ENCODE results near the gene NR3C1.

The NR3C1 gene

DNA sequence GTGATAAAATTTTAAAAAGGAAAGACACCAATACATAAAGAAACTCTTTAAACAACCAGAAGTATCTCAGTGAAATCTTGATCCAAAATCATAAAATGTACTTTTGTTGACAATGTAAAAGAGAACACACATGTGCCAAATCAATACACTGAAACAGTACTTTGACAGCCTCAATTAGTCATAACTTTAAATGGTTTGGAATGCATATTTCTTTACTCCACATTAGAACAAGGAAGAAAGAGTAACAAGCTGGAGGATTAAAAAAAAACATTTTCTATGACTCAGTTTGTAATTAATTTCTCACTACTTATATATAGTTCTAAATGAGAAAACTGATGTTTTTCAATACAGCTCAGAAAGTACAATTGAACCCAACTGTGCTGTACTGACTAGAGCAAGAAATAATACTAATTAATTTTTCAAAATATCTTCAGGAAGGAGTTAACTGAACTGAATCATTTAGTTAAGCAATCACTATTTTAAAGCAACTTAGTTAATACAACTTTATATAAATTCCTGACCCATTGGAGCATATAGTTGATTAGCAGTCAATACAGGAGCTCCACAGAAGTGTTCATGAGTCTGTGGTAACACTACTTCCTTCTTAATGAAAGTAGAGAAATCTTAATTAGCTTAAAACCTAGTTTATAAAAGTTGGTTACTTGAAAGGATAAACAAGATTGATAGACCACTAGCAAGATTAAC lies 101.0 kb downstream of the NR3C1 start:
- no peak for DNase-seq

DNA sequence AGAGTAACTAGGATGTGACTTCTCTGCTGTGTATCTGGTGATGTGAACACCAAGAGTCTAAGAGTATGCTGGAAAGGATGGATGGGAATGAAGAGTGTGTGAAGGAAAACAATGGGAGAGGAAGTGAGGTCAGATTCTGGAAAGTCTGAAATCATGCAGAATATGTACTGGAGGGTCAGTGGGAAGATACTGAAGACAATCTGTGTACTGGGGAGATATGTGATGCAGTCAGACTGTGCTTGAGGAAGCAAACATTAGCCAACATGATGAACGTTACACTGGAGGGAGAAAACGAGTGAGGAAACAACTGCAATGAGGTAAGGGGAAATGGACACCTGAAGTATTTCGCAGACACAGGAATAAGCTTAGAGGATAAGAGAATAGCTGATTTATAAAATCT lies 105.7 kb downstream of the NR3C1 start:
- DNase-seq: no peak

DNA sequence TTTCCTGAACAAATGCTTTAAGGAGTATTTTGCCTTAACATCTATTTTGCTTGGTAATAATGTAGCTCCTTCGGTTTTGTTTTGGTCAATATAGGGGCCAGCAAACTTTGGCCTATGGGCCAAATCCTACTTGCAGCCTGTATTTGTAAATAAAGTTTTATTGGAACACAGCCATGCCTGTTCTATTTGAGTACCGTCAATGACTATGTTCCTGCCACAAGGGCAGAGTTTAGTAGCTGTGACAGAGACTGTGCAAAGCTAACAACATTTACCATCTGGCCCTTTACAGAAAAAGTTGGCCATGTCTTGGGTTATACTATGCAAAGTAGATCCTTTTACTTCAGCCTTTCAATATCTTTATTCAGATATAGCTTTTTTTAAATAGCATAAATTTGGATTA lies 113.4 kb downstream of the NR3C1 start:
- DNase-seq: no peak

DNA sequence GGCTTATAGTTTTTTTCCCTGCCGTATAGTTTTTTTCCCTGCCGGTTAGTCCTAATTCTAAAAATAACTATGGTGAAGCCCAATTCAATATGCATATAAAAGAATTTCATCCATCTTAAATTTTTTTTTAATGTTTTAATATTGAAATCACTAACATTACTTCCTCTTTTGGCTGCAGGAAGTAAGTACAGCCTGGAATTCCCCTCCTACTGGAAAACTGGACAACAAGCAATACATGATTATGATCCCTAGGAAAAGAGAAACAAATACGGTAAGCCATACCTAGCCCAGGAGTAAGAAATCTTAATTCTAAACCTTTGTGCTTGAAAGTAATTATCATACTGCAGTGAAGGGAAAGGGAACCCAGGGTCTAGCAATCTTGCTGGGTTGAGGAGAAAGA lies 119.0 kb downstream of the NR3C1 start:
- DNase-seq: peak; percentile 65

DNA sequence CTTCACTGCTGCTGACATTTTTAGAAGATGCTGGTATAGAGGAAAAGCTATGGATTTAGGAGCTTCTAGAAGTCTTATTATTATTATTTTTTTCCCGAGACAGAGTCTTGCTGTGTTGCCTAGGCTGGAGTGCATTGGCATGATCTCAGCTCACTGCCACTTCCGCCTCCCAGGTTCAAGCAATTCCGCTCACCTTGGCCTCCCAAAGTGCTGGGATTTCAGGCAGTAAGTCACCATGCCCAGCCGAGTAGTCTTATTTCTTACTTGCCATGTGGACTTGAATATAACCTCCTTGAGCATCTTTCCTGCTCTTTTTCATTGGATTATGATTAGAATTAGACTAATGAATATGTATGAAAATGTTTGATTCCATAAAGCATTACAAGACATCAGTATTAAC lies 119.5 kb downstream of the NR3C1 start:
- DNase-seq: no peak

DNA sequence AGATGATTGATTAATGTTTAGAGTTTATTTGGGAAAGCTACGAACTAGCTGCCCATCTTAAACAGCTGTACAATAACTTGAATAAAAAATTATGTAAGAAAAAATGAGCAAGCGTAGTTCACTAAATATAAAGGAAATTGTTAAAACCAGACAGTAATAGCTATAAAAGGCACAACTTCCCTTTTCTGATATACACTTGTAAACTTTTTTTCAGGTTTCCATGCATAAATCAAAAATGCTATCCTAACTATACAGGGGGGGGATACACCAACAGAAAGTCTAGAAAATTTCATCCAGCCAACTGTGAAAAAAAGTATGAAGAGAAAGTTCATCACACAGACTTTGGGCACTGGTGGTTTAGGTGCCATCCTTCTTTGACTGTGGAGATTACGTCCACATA lies 122.3 kb downstream of the NR3C1 start:
- DNase-seq: no peak

DNA sequence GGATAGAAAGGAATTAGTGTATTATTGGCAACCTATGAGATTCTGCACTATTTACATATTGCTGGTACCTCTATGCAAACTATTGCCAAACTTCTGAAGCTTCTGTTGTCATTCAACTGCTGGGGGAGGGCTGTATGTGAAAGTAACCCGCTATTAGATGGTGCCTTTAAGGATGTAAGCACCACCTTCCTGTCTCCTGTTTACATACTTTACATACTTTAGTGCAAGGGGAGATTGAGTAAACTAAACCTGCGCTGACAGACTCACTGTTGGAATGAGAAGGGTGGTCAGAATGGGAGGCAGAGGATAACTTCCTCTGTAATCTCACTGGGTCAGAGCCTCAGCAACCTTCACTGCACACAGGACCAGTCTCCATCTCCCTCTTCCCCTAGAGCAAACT lies 123.8 kb downstream of the NR3C1 start:
- DNase-seq: no peak

DNA sequence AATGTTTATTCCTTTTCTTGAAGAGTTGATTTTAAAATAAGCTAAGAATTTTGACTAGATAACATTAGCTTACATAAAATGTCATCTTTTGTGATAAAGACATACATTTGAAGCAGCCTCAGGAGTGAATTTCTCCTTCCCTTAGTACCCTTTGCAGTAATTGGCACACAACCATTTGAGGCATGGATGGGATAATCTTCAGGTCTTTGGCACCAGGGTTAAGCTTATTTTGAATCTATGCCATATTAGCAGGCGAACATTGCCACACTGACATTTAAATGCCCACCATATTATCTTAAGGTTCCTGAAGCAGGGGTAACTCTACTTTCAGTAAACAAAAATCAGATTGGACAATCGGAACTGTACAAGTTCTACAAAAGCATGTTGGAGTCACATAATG lies 126.0 kb downstream of the NR3C1 start:
- DNase-seq: no peak

DNA sequence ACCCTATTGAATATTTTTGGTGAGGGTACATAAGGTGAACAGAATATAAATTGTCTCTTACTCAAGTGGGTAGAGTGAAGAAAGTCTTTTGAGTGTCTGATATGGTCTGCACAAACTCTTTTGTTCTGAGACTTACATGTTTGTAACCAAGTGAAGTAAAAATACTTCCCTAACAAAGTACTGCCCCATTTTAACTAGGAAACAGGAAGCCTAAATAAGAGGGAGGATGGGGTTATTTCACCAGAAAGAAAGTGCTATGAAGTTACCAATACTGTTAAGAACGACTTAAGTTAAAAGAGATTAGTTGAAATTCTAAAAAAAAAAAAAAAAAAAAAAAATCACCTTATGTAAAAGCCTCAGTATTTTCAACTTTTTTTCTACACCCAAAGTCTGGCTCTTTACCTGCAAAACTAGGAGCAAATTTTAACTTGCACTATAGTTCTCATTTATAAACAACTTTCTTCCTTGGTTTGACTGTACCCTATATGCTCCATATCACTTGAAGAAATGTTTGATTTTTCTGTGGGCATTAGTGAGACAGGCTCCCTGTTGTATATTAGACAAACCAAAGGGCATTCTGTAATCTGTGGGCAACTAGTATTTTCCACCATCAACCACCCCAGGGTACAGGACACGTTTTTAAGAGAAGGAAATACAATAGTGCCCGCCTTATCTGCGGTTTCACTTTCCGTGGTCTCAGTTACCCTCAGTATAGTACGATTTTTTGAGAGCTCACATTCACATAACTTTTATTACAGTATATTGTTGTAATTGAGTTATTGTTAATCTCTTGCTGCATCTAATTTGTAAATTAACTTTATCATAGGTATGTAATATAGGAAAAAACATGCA lies 127.7 kb downstream of the NR3C1 start:
- peak; percentile 32 for DNase-seq

DNA sequence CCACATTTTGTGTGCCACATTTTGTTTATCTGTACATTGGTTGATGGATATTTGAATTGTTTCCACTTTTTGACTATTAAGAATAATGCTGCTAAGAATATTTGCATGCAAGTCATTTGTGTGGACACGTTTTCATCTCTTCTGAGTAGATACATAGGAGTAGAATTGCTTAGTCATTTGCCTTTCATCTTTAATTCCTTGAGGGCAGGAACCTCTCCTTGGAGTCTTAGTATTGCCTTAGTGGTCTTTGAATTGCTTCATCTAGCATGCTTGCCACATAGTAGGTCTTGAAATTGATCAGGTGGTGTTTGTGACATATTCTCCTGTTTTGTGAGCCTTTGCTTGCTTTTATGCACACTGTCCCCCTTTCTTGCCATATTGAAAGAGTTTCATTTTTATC lies 128.5 kb downstream of the NR3C1 start:
- no peak for DNase-seq

DNA sequence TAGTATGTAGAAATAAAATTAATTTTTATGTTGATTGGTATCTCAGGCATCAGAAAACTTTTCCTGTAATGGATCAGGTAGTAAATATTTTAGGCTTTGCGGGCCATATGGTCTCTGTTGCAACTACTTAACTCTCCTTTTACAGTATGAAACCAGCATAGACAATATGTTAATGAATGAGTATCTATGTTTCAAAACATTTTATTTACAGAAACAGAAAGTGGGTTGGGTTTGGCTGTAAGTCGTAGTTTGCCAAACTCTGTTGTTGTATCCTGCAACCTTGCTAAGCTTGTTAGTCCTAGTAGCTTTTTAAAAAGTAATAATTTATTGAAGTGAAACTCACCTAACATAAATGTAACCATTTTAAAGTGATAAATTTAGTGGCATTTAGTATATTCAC lies 132.1 kb downstream of the NR3C1 start:
- peak; percentile 26 for DNase-seq

DNA sequence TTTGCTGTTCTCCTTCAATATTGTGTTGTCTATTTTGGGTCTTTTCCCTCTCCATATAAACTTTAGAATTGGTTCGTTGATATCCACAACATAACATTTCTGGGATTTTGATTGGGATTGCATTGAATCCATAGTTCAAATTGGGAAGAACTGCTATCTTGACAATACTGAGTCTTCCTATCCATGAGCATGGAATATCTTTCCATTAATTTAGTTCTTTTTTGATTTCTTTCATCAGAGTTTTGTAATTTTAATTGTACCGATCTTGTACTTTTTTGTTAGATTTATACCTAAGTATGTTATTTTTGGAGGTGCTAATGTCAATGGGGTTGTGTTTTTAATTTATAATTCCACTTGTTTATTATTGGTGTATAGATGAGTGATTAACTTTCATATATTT lies 135.1 kb downstream of the NR3C1 start:
- DNase-seq: no peak

DNA sequence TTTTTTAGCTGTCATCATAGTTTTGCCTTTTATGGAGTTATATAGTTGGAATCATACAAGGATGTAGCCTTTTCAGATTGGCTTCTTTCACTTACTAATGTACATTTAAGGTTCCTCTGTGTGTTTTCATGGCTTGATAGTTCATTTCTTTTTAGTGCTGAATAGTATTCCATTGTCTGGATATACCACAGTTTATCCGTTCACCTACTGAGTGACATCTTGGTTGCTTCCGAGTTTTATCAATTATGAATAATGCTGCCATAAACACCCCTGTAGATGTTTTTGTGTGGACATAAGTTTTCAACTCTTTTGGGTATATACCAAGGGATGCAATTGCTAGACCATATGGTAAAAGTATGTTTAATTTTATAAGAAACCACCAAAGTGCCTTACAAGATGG lies 136.3 kb downstream of the NR3C1 start:
- no peak for DNase-seq

DNA sequence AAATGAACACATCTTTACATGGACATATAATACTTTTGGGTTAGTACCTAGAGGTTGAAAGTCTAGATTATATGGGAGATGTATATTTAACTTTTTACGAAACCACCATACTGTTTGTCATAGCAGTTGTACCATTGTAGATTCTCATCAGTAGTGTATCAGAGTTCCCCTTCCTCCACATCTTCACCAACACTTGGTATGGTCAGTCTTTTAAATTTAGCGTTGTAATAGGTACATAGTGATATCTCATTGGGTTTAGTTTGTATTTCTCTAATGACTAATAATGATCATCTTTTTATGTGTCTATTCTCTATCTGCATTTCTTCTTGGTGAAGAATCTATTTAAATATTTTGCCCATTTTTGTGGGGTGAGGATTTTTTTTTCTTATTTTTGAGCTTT lies 137.5 kb downstream of the NR3C1 start:
- DNase-seq: no peak

DNA sequence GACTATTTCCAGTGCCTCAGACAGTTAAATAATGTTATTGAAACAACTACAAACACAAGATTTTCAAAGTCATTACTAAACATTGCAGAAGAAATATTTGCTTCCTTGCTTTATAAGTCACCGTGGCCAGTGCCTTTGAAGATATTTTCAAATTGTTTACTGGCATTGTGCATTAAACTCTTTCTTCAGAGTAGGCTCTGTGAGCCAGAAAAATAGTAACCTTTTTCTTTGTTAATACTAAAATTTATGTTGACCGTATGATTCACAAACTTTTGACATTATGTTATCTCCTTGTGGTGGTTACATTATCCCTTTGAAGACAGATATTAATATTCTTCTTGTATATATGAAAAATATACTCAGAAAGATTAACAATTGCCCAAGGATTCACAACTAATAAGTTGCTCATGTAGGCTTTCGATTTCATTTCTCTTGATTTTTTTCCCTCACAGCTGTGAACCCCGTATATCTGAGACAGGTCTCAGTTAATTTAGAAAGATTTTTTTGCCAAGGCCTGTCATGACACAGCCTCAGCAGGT lies 140.1 kb downstream of the NR3C1 start:
- DNase-seq: no peak

DNA sequence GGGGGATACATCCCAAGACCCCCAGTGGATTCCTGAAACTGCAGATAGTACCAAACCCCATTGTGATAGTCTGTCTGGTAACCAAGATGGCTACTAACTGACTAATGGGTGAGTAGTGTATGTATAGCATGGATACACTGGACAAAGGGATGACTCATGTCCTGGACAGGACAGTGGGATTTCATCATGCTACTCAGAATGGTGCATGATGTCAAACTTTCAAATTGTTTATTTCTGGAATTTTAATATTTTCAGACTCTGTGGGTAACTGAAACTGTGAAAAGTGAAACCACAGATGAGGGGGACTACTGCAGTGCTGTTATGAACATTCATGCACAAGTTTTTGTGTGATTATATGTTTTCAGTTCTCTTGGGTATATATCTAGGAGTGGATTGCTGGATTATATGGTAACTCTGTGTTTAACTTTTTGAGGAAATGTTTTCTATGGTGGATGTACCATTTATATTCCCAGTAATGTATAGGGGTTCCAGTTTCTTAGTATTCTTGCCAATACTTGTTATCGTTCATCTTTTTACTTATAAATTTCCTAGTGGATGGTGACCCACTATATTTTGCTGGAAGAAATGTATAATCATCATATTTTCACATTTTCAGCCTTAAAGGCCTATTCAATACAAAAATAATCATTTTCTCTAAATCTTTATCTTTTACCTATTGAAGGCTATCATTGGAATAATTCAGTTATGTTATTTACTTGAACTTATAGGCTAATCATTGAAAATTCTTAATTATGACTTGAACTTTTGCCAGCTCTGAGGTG lies 140.9 kb downstream of the NR3C1 start:
- peak; percentile 94 for DNase-seq

DNA sequence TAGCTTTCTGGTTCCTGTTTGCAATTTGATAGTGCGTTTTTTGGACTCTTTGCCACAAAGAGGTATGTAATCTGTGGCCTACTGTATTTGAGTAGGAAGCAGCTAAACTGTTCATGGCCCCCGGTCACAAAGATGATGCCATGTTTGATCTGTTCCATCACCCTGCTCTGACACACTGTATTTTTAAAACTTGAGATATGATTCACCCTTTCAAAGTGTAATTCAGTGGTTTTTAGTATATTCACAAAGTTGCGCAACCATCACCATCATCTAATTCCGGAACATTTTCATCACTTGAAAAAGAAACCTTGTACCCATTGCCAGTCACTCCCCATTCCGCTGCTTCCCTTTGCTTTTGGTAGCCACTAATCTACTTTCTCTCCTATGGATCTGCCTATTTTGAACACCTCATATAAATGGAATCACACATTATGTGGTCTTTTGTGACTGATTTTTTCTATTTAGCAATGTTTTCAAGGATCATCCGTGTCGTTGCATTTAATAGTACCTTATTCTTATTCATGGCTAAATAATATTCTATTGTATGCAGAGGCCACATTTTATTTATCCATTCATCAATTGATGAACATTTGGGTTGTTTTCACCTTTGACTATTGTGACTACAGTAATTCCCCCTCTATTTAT lies 141.6 kb downstream of the NR3C1 start:
- peak; percentile 97 for DNase-seq

DNA sequence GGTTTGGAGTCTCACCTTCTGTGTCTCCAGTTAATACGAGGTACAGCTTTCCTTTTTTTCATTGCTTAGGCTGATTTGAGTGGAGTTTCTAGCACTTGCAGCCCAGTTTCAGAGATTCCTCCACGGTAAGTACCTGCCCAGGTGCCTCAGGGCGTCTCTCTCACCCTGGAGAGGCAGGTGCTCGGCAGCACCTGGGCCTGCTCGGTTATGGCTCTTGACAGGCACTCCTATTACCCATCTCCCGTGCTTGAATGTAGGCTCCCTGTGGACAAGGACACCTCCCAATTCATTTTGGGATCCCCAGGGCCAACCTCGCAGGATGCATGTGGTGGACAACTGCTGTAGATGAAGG lies 144.3 kb downstream of the NR3C1 start:
- DNase-seq: no peak

DNA sequence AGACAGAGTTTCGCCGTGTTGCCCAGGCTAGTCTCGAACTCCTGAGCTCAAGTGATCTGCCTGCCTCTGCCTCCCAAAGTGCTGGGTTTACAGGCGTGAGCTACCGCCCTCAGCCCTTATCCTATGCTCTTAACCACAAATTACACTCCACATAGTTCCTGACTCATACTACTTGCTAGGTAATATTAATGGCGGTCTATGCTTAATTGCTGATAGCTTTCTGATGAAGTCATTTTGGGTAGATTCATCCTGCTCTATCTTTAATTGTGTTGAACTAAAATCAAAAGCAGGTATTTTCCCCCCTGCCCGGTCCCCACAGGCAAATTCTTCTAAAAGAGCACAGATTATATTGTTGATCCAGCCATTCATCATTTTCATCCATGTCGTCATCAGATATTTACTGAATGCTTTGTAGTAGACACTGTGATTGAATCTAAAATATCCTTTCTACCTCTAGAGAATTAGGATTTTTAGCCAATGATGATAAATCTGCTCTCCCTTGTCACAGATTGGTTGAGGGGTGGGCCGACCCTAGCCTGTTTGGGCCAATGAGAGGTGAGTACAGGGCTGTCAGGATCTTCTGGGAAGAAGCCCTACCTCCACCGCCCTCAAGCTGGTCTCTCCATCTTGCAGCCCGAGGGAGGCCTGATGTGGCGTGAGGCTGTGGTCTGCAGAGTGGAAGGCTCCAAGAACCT lies 144.8 kb downstream of the NR3C1 start:
- no peak for DNase-seq

DNA sequence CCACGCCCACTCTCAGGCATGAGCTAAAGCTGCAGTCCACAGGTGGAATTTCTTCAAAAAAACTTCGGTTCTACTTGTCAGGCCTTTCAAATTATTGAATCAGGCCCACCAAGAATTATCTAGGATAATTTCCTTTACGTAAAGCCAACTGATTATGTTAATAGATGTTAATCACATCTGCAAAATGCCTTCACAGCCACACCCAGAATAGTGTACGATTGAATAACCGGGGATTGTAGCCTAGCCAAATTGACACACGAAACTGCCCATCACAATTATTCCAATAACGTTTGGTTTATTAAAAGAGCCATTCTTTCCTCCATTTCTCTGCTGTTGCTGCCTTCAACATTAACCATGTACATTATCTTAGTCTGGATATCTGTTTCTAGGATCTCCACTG lies 148.7 kb downstream of the NR3C1 start:
- no peak for DNase-seq

DNA sequence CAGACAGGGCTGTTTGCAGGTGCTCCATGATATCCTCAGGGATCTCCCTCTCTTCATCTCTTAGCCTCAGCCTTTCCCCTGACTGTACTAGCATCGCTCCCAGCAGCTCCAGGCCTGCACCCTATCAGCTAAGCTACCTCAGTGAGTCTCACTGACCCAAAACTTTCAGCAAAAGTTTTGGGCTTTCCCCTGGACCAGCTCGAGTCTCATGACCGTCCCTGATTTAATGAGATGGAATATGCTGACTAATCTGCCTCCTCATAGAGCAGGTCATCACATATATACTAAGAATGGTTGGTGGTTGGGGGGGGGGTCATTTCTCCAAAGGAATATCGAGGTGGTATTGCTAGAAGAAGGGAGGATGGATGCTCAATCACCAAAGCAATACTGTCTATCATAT lies 151.5 kb downstream of the NR3C1 start:
- DNase-seq: no peak

DNA sequence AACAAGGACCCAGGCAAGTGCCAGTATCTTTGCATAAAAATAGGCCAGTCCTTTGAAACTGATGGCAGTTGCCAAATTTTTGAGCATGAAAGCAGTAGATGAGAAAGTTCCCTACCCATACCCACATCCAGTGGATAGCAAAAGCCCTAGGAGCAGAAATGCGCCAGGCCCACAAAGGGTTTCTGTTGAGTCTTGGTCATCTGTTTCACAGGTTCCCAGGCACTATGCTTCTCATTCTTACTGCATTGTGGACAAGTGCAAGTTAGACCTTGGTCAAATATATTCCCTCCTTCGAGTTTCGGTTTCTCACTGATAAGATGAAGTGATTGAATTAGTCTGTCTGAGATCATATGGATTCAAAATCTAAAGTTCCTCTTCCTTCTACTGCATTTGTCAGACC lies 152.3 kb downstream of the NR3C1 start:
- DNase-seq: peak; percentile 40

Measured in inflammatory macrophage treated with lipopolysaccharide for 4 hours (primary cell).